Stomach (tissue), 9 donors: ENCODE measurements around the gene TTC28. TPM values are rescaled to one million over a fixed set of nuclear protein-coding genes. Genes with fewer than 3 reads are reported as not detected.
A peak's percentile ranks its signal among the peaks of the same experiment; 100 is the strongest.
"Not testable (repeated sequence)": the region's sequence is repeated elsewhere in the genome, so short reads cannot be mapped to it uniquely, and the experiment has no call there.

Experiments
- DNase-seq, 2 donors: peaks; one replicate each; pipeline versions ENCODE4 v3.0.0 to v3.0.0-alpha.2; 2013 to 2019
- H3K27ac ChIP-seq, 5 donors: fragments of 200-600 bp in 4 of 5; sonication (generic) in 4 of 5; one replicate each; pipeline ENCODE4 v1.5.1; 2013 to 2019; ENCODE audit warnings: mild to moderate bottlenecking in 1 of 5, moderate library complexity in 1 of 5
- H3K27me3 ChIP-seq, 3 donors: fragments of 200-600 bp; sonication (generic); one replicate each; pipeline ENCODE4 v1.5.1; 2017 to 2019; ENCODE audit warnings: mixed run types in 1 of 3
- H3K36me3 ChIP-seq, 4 donors: fragments of 200-600 bp; sonication (generic); 1 replicate in 3 of 4; 2 replicates in 1 of 4; pipeline ENCODE4 v1.5.1; 2016 to 2019
- H3K4me1 ChIP-seq, 4 donors: fragments of 200-600 bp; sonication (generic); one replicate each; pipeline ENCODE4 v1.5.1; 2016 to 2019
- H3K4me3 ChIP-seq, 4 donors: fragments of 200-600 bp; sonication (generic) in 3 of 4; one replicate each; pipeline ENCODE4 v1.5.1; 2016 to 2019; ENCODE audit warnings: mild to moderate bottlenecking in 1 of 4
- H3K9me3 ChIP-seq, 4 donors: fragments of 200-600 bp; sonication (generic); one replicate each; pipeline ENCODE4 v1.5.1; 2016 to 2019
- CTCF ChIP-seq, 7 experiments: fragments of 450-650 bp in 4 of 7; fragments of 200-600 bp in 3 of 7; sonication (generic) in 3 of 7; IDR thresholded peaks; one replicate each; pipeline ENCODE4 v1.5.1; 2016 to 2019; ENCODE audit warnings: antibody characterized with exemption in 7 of 7, control low read depth in 2 of 7, mild to moderate bottlenecking in 1 of 7
- EP300 ChIP-seq: sonication (generic); formaldehyde crosslinking; IDR thresholded peaks from one replicate; pipeline ENCODE4 v1.6.1; 2017; ENCODE audit warnings: antibody characterized with exemption
- POLR2A ChIP-seq, 4 donors: fragments of 450-650 bp; IDR thresholded peaks; one replicate each; pipeline ENCODE4 v1.6.1; 2016; ENCODE audit warnings: antibody characterized with exemption in 4 of 4, control low read depth in 2 of 4, mild to moderate bottlenecking in 1 of 4, moderate library complexity in 1 of 4
- POLR2AphosphoS5 ChIP-seq, 3 donors: sonication (generic); formaldehyde crosslinking; IDR thresholded peaks; one replicate each; pipeline ENCODE4 v1.6.1; 2016; ENCODE audit warnings: antibody characterized with exemption in 3 of 3
- WGBS, 5 donors: extraction: QIAGEN DNeasy Blood & Tissue Kit in 3 of 5; methylation state at CpG; one replicate each; pipeline versions ENCODE4 v1.1.5 to v1.1.7; 2013 to 2018; 5-methylcytosine and 5-hydroxymethylcytosine counted together
- intact Hi-C: fragments of 100-400 bp; cut with DNase I; formaldehyde crosslinking; loops from one replicate; pipeline ENCODE4 v1.15.1; 2023; ENCODE audit warnings: low total_unique reads
- polyA plus RNA-seq, 3 donors: library from polyadenylated mRNA; stranded (reverse); fragments of 200-250 nt; gene quantifications; one replicate each; pipeline ENCODE4 v1.2.3, GENCODE V29; 2013
- total RNA-seq, 5 donors: library from RNA; depleted of rRNA; stranded (reverse); fragments of >200 nt; gene quantifications; one replicate each; pipeline versions ENCODE4 v1.1.0 to v1.2.3, GENCODE V29; 2014 to 2016
- donor health status: healthy with polysubstance abuse.
- donor health status: Bipolar disorder and iron deficiency.
- donor health status: healthy.

Gene TTC28
- total and polyA plus RNA-seq, 8 donors, result 1.7 to 53.4 (median 24.6) TPM

DNA sequence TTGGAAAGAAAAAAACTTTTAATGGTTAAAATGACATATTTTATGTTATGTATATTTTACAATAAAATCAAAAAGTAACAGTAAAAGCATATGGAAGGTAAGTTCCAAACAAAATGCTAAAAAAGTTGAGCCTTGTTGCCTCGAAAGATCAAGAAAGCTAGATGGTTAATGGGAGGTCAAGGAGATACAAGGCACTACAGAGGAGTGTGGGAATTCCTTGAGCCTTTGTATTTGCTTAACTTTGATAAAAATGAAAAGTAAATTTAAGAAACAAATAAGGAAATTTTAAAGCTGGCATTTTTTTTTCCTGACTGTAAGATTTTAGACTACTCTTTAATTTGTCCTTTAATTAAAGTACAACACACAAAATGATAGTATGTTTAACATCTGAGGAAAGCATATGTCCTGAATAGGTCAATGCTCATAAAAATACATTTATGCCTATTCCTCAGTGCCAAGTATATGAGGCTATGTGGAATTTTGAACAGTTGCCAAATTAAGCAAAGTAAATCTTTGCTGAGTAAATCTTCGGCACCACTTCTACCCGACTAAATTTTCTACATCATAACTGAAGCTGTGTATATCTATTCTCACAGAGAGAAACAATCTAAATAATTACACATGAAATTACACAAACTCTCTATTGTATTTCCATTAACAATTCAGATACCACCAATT lies 108.8 kb downstream of the TTC28 start:
- H3K4me1 ChIP-seq, result peaks cover 0 to 13% (median 9%) of the 10 kb centered on the region in 4 donors
- 27 to 45% (median 35%) methylated on average over 3 of the region's 3 CpGs for WGBS, 5 donors
- H3K27ac ChIP-seq, result no peak overlapping the region
- H3K4me3 ChIP-seq, result no peak overlapping the region
- no peaks in the 10 kb centered on the region for H3K36me3 ChIP-seq
- intact Hi-C loops, result no loop called here
- H3K27me3 ChIP-seq, result no peaks in the 10 kb centered on the region
- DNase-seq, result peak in 1 of 2 donors; percentile 14
- no peaks in the 10 kb centered on the region for H3K9me3 ChIP-seq
- TF ChIP-seq CTCF (IDR thresholded peaks at IDR 0.05) (no peak), EP300 (no peak), POLR2AphosphoS5 (IDR thresholded peaks at IDR 0.05) (no peak), POLR2A (IDR thresholded peaks at IDR 0.05) (no peak)

DNA sequence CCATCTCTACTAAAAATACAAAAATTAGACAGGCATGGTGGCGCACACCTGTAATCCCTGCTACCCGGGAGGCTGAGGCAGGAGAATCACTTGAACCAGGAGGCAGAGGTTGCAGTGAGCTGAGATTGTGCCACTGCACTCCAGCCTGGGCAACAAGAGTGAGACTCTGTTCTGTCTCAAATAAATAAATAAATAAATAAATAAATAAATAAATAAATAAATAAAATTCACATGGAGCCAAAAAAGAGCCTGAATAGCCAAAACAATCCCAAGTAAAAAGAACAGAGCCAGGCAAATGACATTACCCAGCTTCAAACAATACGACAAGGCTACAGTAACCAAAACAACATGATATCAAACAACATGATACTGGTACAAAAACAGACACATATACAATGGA lies 110.7 kb downstream of the TTC28 start:
- H3K36me3 ChIP-seq, H3K9me3 ChIP-seq, H3K4me3 ChIP-seq, DNase-seq, intact Hi-C loops, H3K27ac ChIP-seq, H3K27me3 ChIP-seq: not testable (repeated sequence)
- WGBS, 5 donors, result 92 to 100% (median 99%) methylated on average over 3 of the region's 3 CpGs
- H3K4me1 ChIP-seq, result peaks cover 0 to 13% (median 9%) of the 10 kb centered on the region in 4 donors

DNA sequence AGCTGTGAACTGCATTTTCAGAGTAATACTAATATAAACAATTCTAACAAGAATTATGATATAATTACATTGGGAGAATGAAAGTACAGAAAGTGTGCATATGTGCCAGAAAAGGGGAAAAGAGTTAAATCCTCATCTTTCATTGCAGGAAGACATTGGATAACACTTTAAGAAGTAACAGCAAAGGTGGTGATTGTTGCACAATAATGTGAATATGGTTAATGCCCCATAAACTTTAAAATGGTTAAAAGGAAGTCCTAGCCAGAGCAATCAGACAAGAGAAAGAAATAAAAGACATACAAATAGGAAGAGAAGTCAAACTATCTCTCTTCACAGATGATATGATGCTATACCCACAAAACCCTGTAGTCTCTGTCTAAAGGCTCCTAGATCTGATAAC lies 111.5 kb downstream of the TTC28 start:
- Histone ChIP-seq H3K27me3 (no peaks in the 10 kb centered on the region), H3K9me3 (no peaks in the 10 kb centered on the region), H3K4me1 (peaks cover 0 to 13% (median 9%) of the 10 kb centered on the region in 4 donors), H3K27ac (no peak overlapping the region), H3K4me3 (no peak overlapping the region), H3K36me3 (no peaks in the 10 kb centered on the region)
- intact Hi-C loops, result no loop called here
- DNase-seq, result no peak
- no peak for TF ChIP-seq POLR2A (IDR thresholded peaks at IDR 0.05)

- 91 to 96% (median 94%) methylated on average over 12 of the region's 12 CpGs for WGBS, 5 donors
- H3K9me3 ChIP-seq, H3K27me3 ChIP-seq, H3K27ac ChIP-seq, DNase-seq, H3K4me3 ChIP-seq, H3K36me3 ChIP-seq, intact Hi-C loops: not testable (repeated sequence)
- peaks cover 0 to 13% (median 9%) of the 10 kb centered on the region in 4 donors for H3K4me1 ChIP-seq
Observed at GRCh38 chr22:28566920-28567499, 112.6 kb downstream of the TTC28 start.

GRCh38 chr22:28563636-28564035 lies 116.0 kb downstream of the TTC28 start:
- no peak for TF ChIP-seq POLR2AphosphoS5 (IDR thresholded peaks at IDR 0.05)
- TF ChIP-seq EP300, result no peak
- TF ChIP-seq CTCF (IDR thresholded peaks at IDR 0.05), result no peak
- no peak overlapping the region for H3K4me3 ChIP-seq
- H3K36me3 ChIP-seq, result no peaks in the 10 kb centered on the region
- H3K4me1 ChIP-seq, result peaks cover 0 to 9% (median 3%) of the 10 kb centered on the region in 4 donors
- no peak for DNase-seq
- 75 to 91% (median 84%) methylated on average over 2 of the region's 2 CpGs for WGBS, 5 donors
- no peaks in the 10 kb centered on the region for H3K9me3 ChIP-seq
- intact Hi-C loops, result no loop called here
- no peaks in the 10 kb centered on the region for H3K27me3 ChIP-seq
- no peak overlapping the region for H3K27ac ChIP-seq

- TF ChIP-seq POLR2AphosphoS5 (IDR thresholded peaks at IDR 0.05), result no peak
- TF ChIP-seq EP300, result no peak
- no peak for TF ChIP-seq CTCF (IDR thresholded peaks at IDR 0.05)
- TF ChIP-seq POLR2A (IDR thresholded peaks at IDR 0.05), result no peak
- Histone ChIP-seq H3K36me3 (no peaks in the 10 kb centered on the region), H3K9me3 (no peaks in the 10 kb centered on the region), H3K4me1 (peaks cover 0 to 9% (median 3%) of the 10 kb centered on the region in 4 donors), H3K27ac (no peak overlapping the region), H3K4me3 (no peak overlapping the region), H3K27me3 (no peaks in the 10 kb centered on the region)
- WGBS, 5 donors, result 59 to 77% (median 67%) methylated on average over 1 of the region's 1 CpG
- intact Hi-C loops, result no loop called here
- no peak for DNase-seq
Observed at GRCh38 chr22:28562324-28562723, 117.3 kb downstream of the TTC28 start.

GRCh38 chr22:28560743-28561101 lies 118.9 kb downstream of the TTC28 start:
- H3K27ac ChIP-seq, result peak overlapping the region in 2 of 5 donors; percentile 7 to 34
- 89 to 100% (median 98%) methylated on average over 4 to 5 of the region's 5 CpGs for WGBS, 5 donors
- H3K4me3 ChIP-seq, intact Hi-C loops, H3K36me3 ChIP-seq, H3K9me3 ChIP-seq, H3K4me1 ChIP-seq, DNase-seq, H3K27me3 ChIP-seq: not testable (repeated sequence)
